Fibroblast of lung (primary cell): ENCODE measurements around the gene TRAF3. TPM values are rescaled to one million over a fixed set of nuclear protein-coding genes. Genes with fewer than 3 reads are reported as not detected.
A peak's percentile ranks its signal among the peaks of the same experiment; 100 is the strongest.
"Not testable (repeated sequence)": the region's sequence is repeated elsewhere in the genome, so short reads cannot be mapped to it uniquely, and the experiment has no call there.

Source experiments
- DNase-seq, 2 donors: peaks; one replicate each; pipeline versions ENCODE4 v3.0.0 to v3.0.0-alpha.2; 2010; ENCODE audit warnings: low read depth in 2 of 2
- H2AFZ ChIP-seq: 2 replicates; pipeline ENCODE4 v1.5.1; 2012; ENCODE audit warnings: low read length, control low read depth, inconsistent platforms
- H3K27ac ChIP-seq: 2 replicates; pipeline ENCODE4 v1.5.1; 2011; ENCODE audit warnings: low read length, control low read depth; ENCODE audit not compliant: insufficient read depth
- H3K27me3 ChIP-seq: 2 replicates; pipeline ENCODE4 v1.5.1; 2011; ENCODE audit warnings: mild to moderate bottlenecking, low read length; ENCODE audit not compliant: control insufficient read depth, insufficient read depth
- H3K36me3 ChIP-seq: 2 replicates; pipeline ENCODE4 v1.5.1; 2011; ENCODE audit warnings: low read length; ENCODE audit not compliant: control insufficient read depth, insufficient read depth
- H3K4me1 ChIP-seq: 2 replicates; pipeline ENCODE4 v1.5.1; 2011; ENCODE audit warnings: low read length; ENCODE audit not compliant: control insufficient read depth, insufficient read depth; ENCODE audit errors: extremely low read depth
- H3K4me2 ChIP-seq: 2 replicates; pipeline ENCODE4 v1.5.1; 2011; ENCODE audit warnings: low read length, control low read depth; ENCODE audit not compliant: insufficient read depth; ENCODE audit errors: extremely low read depth
- H3K4me3 ChIP-seq, 4 experiments: fragments of 200-600 bp in 1 of 4; sonication (generic) in 1 of 4; replicated peaks in 1 of 4; 2 replicates each; pipeline ENCODE4 v1.5.1; 2011 to 2016; ENCODE audit warnings: low read length in 4 of 4, low read depth in 3 of 4, mild to moderate bottlenecking in 3 of 4, control low read depth in 2 of 4, inconsistent platforms in 1 of 4, mixed read lengths in 1 of 4; ENCODE audit not compliant: insufficient read depth in 1 of 4; ENCODE audit errors: control extremely low read depth in 1 of 4
- H3K79me2 ChIP-seq: 2 replicates; pipeline ENCODE4 v1.5.1; 2012; ENCODE audit warnings: mild to moderate bottlenecking, low read length, inconsistent platforms; ENCODE audit not compliant: control insufficient read depth, insufficient read depth
- H3K9ac ChIP-seq: 2 replicates; pipeline ENCODE4 v1.5.1; 2011; ENCODE audit warnings: mild to moderate bottlenecking, low read length, control low read depth; ENCODE audit not compliant: insufficient read depth
- H3K9me3 ChIP-seq: 2 replicates; pipeline ENCODE4 v1.5.1; 2012; ENCODE audit warnings: low read depth, low read length; ENCODE audit not compliant: control insufficient read depth, insufficient read depth
- H4K20me1 ChIP-seq: 2 replicates; pipeline ENCODE4 v1.5.1; 2011; ENCODE audit warnings: low read length; ENCODE audit not compliant: control insufficient read depth, insufficient read depth; ENCODE audit errors: extremely low read depth
- CTCF ChIP-seq, 2 donors: IDR thresholded peaks in 1 of 2; conservative IDR thresholded peaks in 1 of 2; 1 replicate in 1 of 2; 2 replicates in 1 of 2; pipeline ENCODE4 v1.5.1; 2011 to 2012; ENCODE audit warnings: low read length in 2 of 2, control low read depth in 1 of 2, inconsistent platforms in 1 of 2, low read depth in 1 of 2, mild to moderate bottlenecking in 1 of 2
- EZH2 ChIP-seq: IDR thresholded peaks from 2 replicates; pipeline ENCODE4 v1.5.1; 2012; ENCODE audit warnings: low read length, control low read depth, mild to moderate bottlenecking; ENCODE audit errors: missing control alignments
- polyA plus RNA-seq, 2 donors: library from polyadenylated mRNA; depleted of rRNA in 1 of 2; stranded (reverse) in 1 of 2; unstranded in 1 of 2; fragments of >200 nt; gene quantifications; 2 replicates each; pipeline ENCODE4 v1.2.1, GENCODE V29; 2011 to 2012; ENCODE audit warnings: missing spikeins in 1 of 2
- total RNA-seq: library from RNA; depleted of rRNA; stranded (reverse); fragments of >200 nt; gene quantifications from 2 replicates; pipeline ENCODE4 v1.2.1, GENCODE V29; 2014

Gene TRAF3
- total and polyA plus RNA-seq, 2 donors (not counting 1 experiment from before 2014, with no cell fraction given): 12.1 to 14.4 TPM

- no peaks in the 10 kb centered on the region for H3K27me3 ChIP-seq
- no peak overlapping the region for H3K27ac ChIP-seq
- no peaks in the 10 kb centered on the region for H3K4me1 ChIP-seq
- H4K20me1 ChIP-seq: no peaks in the 10 kb centered on the region
- TF ChIP-seq EZH2: no peak
- TF ChIP-seq CTCF (conservative IDR thresholded peaks at IDR 0.05 in 1 of 2, IDR thresholded peaks at IDR 0.05 in 1 of 2; ENCODE audit: low read depth in 1 of 2, low read length in 2 of 2): no peak
- no peak overlapping the region for H2AFZ ChIP-seq
- H3K9me3 ChIP-seq: no peaks in the 10 kb centered on the region
- H3K9ac ChIP-seq: no peak overlapping the region
- H3K4me3 ChIP-seq: no peak overlapping the region
- H3K4me2 ChIP-seq: no peak overlapping the region
- peaks cover 2% of the 10 kb centered on the region for H3K36me3 ChIP-seq
- no peak for DNase-seq
- no peaks in the 10 kb centered on the region for H3K79me2 ChIP-seq
These were observed 95.9 kb downstream of the TRAF3 start for GRCh38 chr14:102873131-102873530.

- Histone ChIP-seq H2AFZ (no peak overlapping the region), H3K4me2 (no peak overlapping the region), H3K9me3 (no peaks in the 10 kb centered on the region), H4K20me1 (no peaks in the 10 kb centered on the region), H3K79me2 (no peaks in the 10 kb centered on the region), H3K9ac (no peak overlapping the region), H3K36me3 (peaks cover 2% of the 10 kb centered on the region), H3K4me3 (no peak overlapping the region), H3K27ac (no peak overlapping the region), H3K27me3 (no peaks in the 10 kb centered on the region), H3K4me1 (no peaks in the 10 kb centered on the region)
- DNase-seq: no peak
- TF ChIP-seq CTCF (conservative IDR thresholded peaks at IDR 0.05 in 1 of 2, IDR thresholded peaks at IDR 0.05 in 1 of 2; ENCODE audit: low read depth in 1 of 2, low read length in 2 of 2) (no peak), EZH2 (no peak)
These were observed 96.4 kb downstream of the TRAF3 start for GRCh38 chr14:102873546-102874061.

GRCh38 chr14:102875652-102876051 lies 98.4 kb downstream of the TRAF3 start:
- Histone ChIP-seq H2AFZ (no peak overlapping the region), H3K4me1 (no peaks in the 10 kb centered on the region), H3K4me2 (no peak overlapping the region), H3K79me2 (no peaks in the 10 kb centered on the region), H3K27ac (no peak overlapping the region), H3K9ac (no peak overlapping the region), H3K36me3 (peaks cover 2% of the 10 kb centered on the region), H3K27me3 (no peaks in the 10 kb centered on the region), H3K9me3 (no peaks in the 10 kb centered on the region), H3K4me3 (no peak overlapping the region), H4K20me1 (no peaks in the 10 kb centered on the region)
- peak in 1 of 2 donors; percentile 15 for DNase-seq
- TF ChIP-seq EZH2 (no peak), CTCF (conservative IDR thresholded peaks at IDR 0.05 in 1 of 2, IDR thresholded peaks at IDR 0.05 in 1 of 2; ENCODE audit: low read depth in 1 of 2, low read length in 2 of 2) (no peak)

- not testable (repeated sequence) for H3K36me3 ChIP-seq, H3K27ac ChIP-seq, DNase-seq, H3K79me2 ChIP-seq, H4K20me1 ChIP-seq, H3K9ac ChIP-seq, H3K4me1 ChIP-seq, H2AFZ ChIP-seq, H3K9me3 ChIP-seq, H3K4me2 ChIP-seq, H3K4me3 ChIP-seq, H3K27me3 ChIP-seq
These were observed 100.3 kb downstream of the TRAF3 start for GRCh38 chr14:102877511-102877910.
